Endothelial cell of umbilical vein (primary cell): ENCODE measurements around the gene SLC24A3.

Source experiments
- CTCF ChIP-seq, 2 donors: IDR thresholded peaks; 1 replicate in 1 of 2; 2 replicates in 1 of 2; pipeline ENCODE4 v1.5.1; 2011; ENCODE audit warnings: low read length in 2 of 2, mild to moderate bottlenecking in 2 of 2, moderate library complexity in 2 of 2, control low read depth in 1 of 2, inconsistent platforms in 1 of 2, low read depth in 1 of 2; ENCODE audit not compliant: insufficient read depth in 1 of 2; ENCODE audit errors: extremely low read depth in 1 of 2
- EZH2 ChIP-seq: IDR thresholded peaks from 2 replicates; pipeline ENCODE4 v1.6.1; 2012; ENCODE audit warnings: borderline replicate concordance, low read depth, mild to moderate bottlenecking, moderate library complexity, low read length, inconsistent platforms; ENCODE audit not compliant: severe bottlenecking
- FOS ChIP-seq: IDR thresholded peaks from 2 replicates; pipeline ENCODE4 v1.6.1; 2011; ENCODE audit warnings: mild to moderate bottlenecking, low read length, moderate library complexity, borderline replicate concordance; ENCODE audit not compliant: insufficient read depth
- JUN ChIP-seq: IDR thresholded peaks from 2 replicates; pipeline ENCODE4 v1.6.1; 2011; ENCODE audit warnings: borderline replicate concordance, low read depth; ENCODE audit not compliant: insufficient read length, insufficient read depth
- MAX ChIP-seq: IDR thresholded peaks from 2 replicates; pipeline ENCODE4 v1.6.1; 2011; ENCODE audit not compliant: insufficient read depth, insufficient read length
- MYC ChIP-seq: IDR thresholded peaks from one replicate; pipeline ENCODE4 v1.6.1; 2011; ENCODE audit warnings: mild to moderate bottlenecking, low read depth, low read length
- POLR2A ChIP-seq: IDR thresholded peaks from 2 replicates; pipeline ENCODE4 v1.6.1; 2012; ENCODE audit warnings: low read depth, mild to moderate bottlenecking, control low read depth, low read length
- POLR2AphosphoS5 ChIP-seq: IDR thresholded peaks from 2 replicates; pipeline ENCODE4 v1.6.1; 2012; ENCODE audit warnings: low read depth, mild to moderate bottlenecking, control low read depth, low read length, moderate library complexity; ENCODE audit not compliant: insufficient read depth

DNA sequence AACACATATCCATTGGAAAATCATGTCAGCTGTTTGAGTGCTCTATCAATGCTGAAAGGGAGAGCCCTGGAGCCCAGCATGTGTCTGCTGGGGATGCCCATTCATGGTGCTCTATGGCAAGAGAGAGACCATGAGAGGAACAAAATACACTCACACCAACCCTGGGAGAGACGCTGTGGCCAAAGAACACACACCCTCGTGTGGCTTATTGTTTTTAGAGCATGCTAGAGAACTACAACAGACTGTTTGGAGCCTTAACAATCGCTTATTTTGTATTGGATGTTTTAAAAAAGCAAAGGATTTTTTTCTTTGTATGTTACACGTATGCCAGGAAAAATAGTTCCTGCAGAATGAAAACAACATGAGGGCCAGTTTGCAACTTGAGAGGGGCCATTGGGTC is 151.0 kb downstream of the SLC24A3 start:
- TF ChIP-seq POLR2A (no peak), CTCF (IDR thresholded peaks at IDR 0.05; ENCODE audit: extremely low read depth in 1 of 2, insufficient read depth in 1 of 2, low read depth in 1 of 2, low read length in 2 of 2) (no peak), MYC (no peak), POLR2AphosphoS5 (no peak), JUN (no peak), MAX (no peak), EZH2 (no peak), FOS (no peak)
